HG03457 (cell line): Measurements from ENCODE around the gene SPPL2C.
"Not testable (repeated sequence)": the region's sequence is repeated elsewhere in the genome, so short reads cannot be mapped to it uniquely, and the experiment has no call there.

Source experiments
- ATAC-seq: cut with Tn5 transposase; IDR thresholded peaks from one replicate; pipeline ENCODE4 v1.9.1; 2021; ENCODE audit warnings: moderate number of reproducible peaks; ENCODE audit not compliant: unreplicated experiment

The SPPL2C gene

GRCh38 chr17:45848868-45849535 lies 4.3 kb downstream of the SPPL2C start:
- ATAC-seq: no peak

- ATAC-seq: no peak
Measured at GRCh38 chr17:45849536-45849990, 4.9 kb downstream of the SPPL2C start.

GRCh38 chr17:45850011-45850410 lies 5.3 kb downstream of the SPPL2C start:
- ATAC-seq: no peak

- ATAC-seq: no peak
Measured at GRCh38 chr17:45850468-45850867, 5.8 kb downstream of the SPPL2C start.

GRCh38 chr17:45851022-45851421 lies 6.3 kb downstream of the SPPL2C start:
- no peak for ATAC-seq

GRCh38 chr17:45851464-45851863 lies 6.8 kb downstream of the SPPL2C start:
- no peak for ATAC-seq

- no peak for ATAC-seq
Measured at GRCh38 chr17:45851873-45852272, 7.2 kb downstream of the SPPL2C start.

GRCh38 chr17:45852535-45853297 lies 8.0 kb downstream of the SPPL2C start:
- ATAC-seq: no peak

GRCh38 chr17:45854209-45854608 lies 9.5 kb downstream of the SPPL2C start:
- no peak for ATAC-seq

GRCh38 chr17:45855691-45856336 lies 11.1 kb downstream of the SPPL2C start:
- no peak for ATAC-seq

- ATAC-seq: no peak
Measured at GRCh38 chr17:45857977-45858708, 13.5 kb downstream of the SPPL2C start.

GRCh38 chr17:45861165-45861564 lies 16.5 kb downstream of the SPPL2C start:
- ATAC-seq: no peak

GRCh38 chr17:45862127-45862526 lies 17.4 kb downstream of the SPPL2C start:
- not testable (repeated sequence) for ATAC-seq

- no peak for ATAC-seq
Measured at GRCh38 chr17:45863857-45864654, 19.4 kb downstream of the SPPL2C start.

GRCh38 chr17:45867171-45867570 lies 22.5 kb downstream of the SPPL2C start:
- no peak for ATAC-seq

- no peak for ATAC-seq
Measured at GRCh38 chr17:45867702-45868101, 23.0 kb downstream of the SPPL2C start.

GRCh38 chr17:45868276-45868675 lies 23.6 kb downstream of the SPPL2C start:
- no peak for ATAC-seq

GRCh38 chr17:45869676-45870341 lies 25.1 kb downstream of the SPPL2C start:
- no peak for ATAC-seq

GRCh38 chr17:45870342-45870974 lies 25.8 kb downstream of the SPPL2C start:
- ATAC-seq: no peak
